ENCODE data around the gene PGS1. TPM values are rescaled to one million over a fixed set of nuclear protein-coding genes. Genes with fewer than 3 reads are reported as not detected.

Gene PGS1
- total and polyA plus RNA-seq, 3 donors from 2014 or later: 34.9 to 58.4 (median 50.4) TPM

DNA sequence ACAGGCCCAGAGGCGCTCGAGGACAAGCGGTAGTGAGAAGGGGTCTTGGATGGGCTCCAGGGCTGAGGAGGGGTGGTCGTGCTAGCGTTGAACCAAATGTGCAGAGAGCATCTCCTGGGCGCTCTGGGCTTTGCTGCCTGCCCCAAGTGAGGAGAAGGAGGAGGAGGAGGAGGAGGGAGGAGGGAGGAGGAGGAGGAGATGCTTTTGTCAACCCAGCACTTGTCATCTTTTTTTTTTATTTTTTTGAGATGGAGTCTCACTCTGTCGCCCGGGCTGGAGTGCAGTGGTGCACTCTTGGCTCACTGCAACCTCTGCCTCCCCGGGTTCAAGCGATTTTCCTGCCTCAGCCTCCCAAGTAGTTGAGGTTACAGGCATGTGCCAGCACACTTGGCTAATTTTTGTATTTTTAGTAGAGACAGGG is 59.8 kb downstream of the PGS1 start:
- intact Hi-C loops (cut with DNase I; ENCODE audit: low total_unique reads): no loop called here
- no peak overlapping the region for H3K4me3 ChIP-seq
- TF ChIP-seq, protein P1, sequence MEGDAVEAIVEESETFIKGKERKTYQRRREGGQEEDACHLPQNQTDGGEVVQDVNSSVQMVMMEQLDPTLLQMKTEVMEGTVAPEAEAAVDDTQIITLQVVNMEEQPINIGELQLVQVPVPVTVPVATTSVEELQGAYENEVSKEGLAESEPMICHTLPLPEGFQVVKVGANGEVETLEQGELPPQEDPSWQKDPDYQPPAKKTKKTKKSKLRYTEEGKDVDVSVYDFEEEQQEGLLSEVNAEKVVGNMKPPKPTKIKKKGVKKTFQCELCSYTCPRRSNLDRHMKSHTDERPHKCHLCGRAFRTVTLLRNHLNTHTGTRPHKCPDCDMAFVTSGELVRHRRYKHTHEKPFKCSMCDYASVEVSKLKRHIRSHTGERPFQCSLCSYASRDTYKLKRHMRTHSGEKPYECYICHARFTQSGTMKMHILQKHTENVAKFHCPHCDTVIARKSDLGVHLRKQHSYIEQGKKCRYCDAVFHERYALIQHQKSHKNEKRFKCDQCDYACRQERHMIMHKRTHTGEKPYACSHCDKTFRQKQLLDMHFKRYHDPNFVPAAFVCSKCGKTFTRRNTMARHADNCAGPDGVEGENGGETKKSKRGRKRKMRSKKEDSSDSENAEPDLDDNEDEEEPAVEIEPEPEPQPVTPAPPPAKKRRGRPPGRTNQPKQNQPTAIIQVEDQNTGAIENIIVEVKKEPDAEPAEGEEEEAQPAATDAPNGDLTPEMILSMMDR (IDR thresholded peaks at IDR 0.05): no peak
- TF ChIP-seq POLR2A (IDR thresholded peaks at IDR 0.05): no peak
- H3K36me3 ChIP-seq (ENCODE audit: low read depth, missing control alignments): no peaks in the 10 kb centered on the region
- no peak overlapping the region for H3K27ac ChIP-seq
- 82 to 85% methylated on average over 7 to 10 of the region's 10 CpGs for WGBS, 2 donors
- H3K27me3 ChIP-seq: no peaks in the 10 kb centered on the region
- no peaks in the 10 kb centered on the region for H3K9me3 ChIP-seq
- H3K4me1 ChIP-seq: no peaks in the 10 kb centered on the region
- DNase-seq: no peak

DNA sequence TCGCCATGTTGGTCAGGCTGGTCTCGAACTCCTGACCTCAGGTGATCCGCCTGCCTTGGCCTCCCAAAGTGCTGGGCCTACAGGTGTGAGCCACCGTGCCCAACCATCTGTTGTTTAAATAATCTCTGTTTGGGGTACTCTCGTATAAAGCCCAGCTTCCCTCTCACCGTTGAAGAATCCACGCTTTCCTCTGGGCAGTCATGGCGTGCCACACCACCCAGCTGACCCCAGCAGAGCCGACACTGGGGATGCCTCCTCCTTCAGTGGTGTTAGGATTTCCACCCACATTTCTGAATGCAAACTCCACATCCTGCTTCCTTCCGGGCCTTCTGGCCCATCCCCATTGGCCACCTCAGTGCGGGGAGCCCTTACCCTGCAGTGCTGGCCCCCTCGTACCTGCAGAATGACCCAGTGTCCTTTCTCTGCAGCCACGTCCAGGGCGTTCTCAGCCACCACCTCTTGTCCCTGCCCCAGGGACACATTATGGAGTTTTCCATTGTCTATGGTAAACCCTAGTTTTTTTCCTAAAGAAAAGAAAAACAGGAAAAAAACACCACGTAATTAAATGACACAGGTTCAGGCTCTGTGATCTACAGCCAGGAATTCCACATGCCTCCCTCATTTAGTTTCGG is 60.4 kb downstream of the PGS1 start:
- 84 to 90% methylated on average over 15 to 16 of the region's 16 CpGs for WGBS, 2 donors
- H3K36me3 ChIP-seq (ENCODE audit: low read depth, missing control alignments): no peaks in the 10 kb centered on the region
- H3K27ac ChIP-seq: no peak overlapping the region

DNA sequence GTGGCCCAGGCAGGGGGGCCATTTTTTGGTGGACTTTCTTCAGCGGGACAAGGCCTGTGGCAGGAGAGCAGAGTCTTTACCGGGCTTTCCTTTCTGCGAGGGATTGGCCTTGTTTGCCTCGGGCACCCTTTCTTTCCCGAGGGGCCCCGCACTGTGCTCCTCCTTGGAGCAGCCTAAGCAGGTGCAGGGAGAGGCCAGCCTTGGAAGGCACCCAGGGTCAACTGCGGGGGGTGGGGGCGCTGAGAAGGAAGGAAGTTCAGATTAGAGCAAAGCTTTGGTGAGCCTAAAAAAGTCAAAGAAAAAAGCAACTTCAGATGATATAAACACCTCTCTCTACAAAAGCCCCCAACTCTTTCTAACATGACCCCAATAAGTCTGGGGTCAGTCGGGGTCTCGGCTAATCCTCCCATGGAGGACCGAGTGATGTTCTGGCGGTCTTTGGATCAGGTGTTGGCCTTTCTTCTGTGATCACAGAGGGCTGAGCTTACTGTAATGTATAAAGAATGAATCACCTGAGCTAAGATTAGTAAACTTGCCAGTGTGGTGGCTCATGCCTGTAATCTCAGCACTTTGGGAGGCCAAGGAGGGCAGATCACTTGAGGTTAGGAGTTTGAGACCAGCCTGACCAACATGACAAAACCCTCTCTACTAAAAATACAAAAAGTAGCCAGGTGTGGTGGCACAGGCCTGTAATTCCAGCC is 63.0 kb downstream of the PGS1 start:
- H3K36me3 ChIP-seq (ENCODE audit: low read depth, missing control alignments): no peaks in the 10 kb centered on the region
- intact Hi-C loops (cut with DNase I; ENCODE audit: low total_unique reads): no loop called here
- TF ChIP-seq, protein P1 (IDR thresholded peaks at IDR 0.05): no peak
- TF ChIP-seq POLR2A (IDR thresholded peaks at IDR 0.05): no peak
- H3K27me3 ChIP-seq: no peaks in the 10 kb centered on the region
- H3K9me3 ChIP-seq: no peaks in the 10 kb centered on the region
- DNase-seq: no peak
- no peak overlapping the region for H3K27ac ChIP-seq
- 69 to 77% methylated on average over 12 of the region's 12 CpGs for WGBS, 2 donors
- H3K4me1 ChIP-seq: no peaks in the 10 kb centered on the region
- H3K4me3 ChIP-seq: no peak overlapping the region

More for the DNA sequence above, 60.4 kb downstream of the PGS1 start:
- DNase-seq: no peak
- no peak for TF ChIP-seq POLR2A (IDR thresholded peaks at IDR 0.05)
- TF ChIP-seq, protein P1 (IDR thresholded peaks at IDR 0.05): no peak
- Histone ChIP-seq H3K4me1 (no peaks in the 10 kb centered on the region), H3K4me3 (no peak overlapping the region), H3K9me3 (no peaks in the 10 kb centered on the region), H3K27me3 (no peaks in the 10 kb centered on the region)
- intact Hi-C loops (cut with DNase I; ENCODE audit: low total_unique reads): no loop called here

DNA sequence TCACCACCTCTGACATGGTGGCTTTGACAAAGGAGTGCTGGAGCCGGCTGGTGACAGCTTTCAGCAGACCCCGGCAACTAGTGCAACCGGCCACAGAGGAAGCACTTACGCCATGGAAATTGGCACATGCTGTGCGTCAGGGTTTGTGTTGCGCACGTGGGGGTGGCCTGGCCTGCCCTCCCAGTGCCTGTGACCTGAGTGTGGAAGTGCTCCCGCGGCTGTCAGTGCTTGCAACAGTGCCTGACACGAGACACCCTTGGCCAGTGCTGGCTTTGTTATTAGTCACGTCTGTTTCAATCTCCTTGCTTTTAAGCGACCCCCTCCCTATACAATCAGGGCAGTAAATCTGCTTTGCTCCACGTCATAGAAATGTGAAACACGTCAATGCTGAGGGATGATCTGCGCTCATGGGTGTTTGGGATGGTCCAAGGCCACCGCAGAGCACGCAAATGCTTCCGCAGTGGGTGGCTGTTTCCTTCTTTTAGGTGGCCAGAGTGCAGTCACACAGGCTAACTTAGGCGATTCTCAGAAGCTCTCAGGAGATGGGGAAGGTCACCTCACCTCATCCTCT is 64.3 kb downstream of the PGS1 start:
- Histone ChIP-seq H3K9me3 (no peaks in the 10 kb centered on the region), H3K4me3 (no peak overlapping the region), H3K36me3 (ENCODE audit: low read depth, missing control alignments) (no peaks in the 10 kb centered on the region), H3K4me1 (no peaks in the 10 kb centered on the region), H3K27me3 (no peaks in the 10 kb centered on the region), H3K27ac (no peak overlapping the region)
- peak; percentile 49 for DNase-seq
- 74 to 80% methylated on average over 11 to 19 of the region's 19 CpGs for WGBS, 2 donors
- intact Hi-C loops (cut with DNase I; ENCODE audit: low total_unique reads): no loop called here
- TF ChIP-seq POLR2A (IDR thresholded peaks at IDR 0.05): no peak
- TF ChIP-seq, protein P1 (IDR thresholded peaks at IDR 0.05): no peak
